Endothelial cell of umbilical vein (primary cell): ENCODE results near the gene SLC26A11.

Source experiments
- CTCF ChIP-seq, 2 donors: IDR thresholded peaks; 1 replicate in 1 of 2; 2 replicates in 1 of 2; pipeline ENCODE4 v1.5.1; 2011; ENCODE audit warnings: low read length in 2 of 2, mild to moderate bottlenecking in 2 of 2, moderate library complexity in 2 of 2, control low read depth in 1 of 2, inconsistent platforms in 1 of 2, low read depth in 1 of 2; ENCODE audit not compliant: insufficient read depth in 1 of 2; ENCODE audit errors: extremely low read depth in 1 of 2
- EZH2 ChIP-seq: IDR thresholded peaks from 2 replicates; pipeline ENCODE4 v1.6.1; 2012; ENCODE audit warnings: borderline replicate concordance, low read depth, mild to moderate bottlenecking, moderate library complexity, low read length, inconsistent platforms; ENCODE audit not compliant: severe bottlenecking
- GATA2 ChIP-seq: IDR thresholded peaks from 2 replicates; pipeline ENCODE4 v1.7.0; 2011; ENCODE audit warnings: low read depth, mild to moderate bottlenecking, moderate library complexity, mixed read lengths, low read length; ENCODE audit not compliant: insufficient read length, insufficient read depth
- JUN ChIP-seq: IDR thresholded peaks from 2 replicates; pipeline ENCODE4 v1.6.1; 2011; ENCODE audit warnings: borderline replicate concordance, low read depth; ENCODE audit not compliant: insufficient read length, insufficient read depth
- MYC ChIP-seq: IDR thresholded peaks from one replicate; pipeline ENCODE4 v1.6.1; 2011; ENCODE audit warnings: mild to moderate bottlenecking, low read depth, low read length
- POLR2A ChIP-seq: IDR thresholded peaks from 2 replicates; pipeline ENCODE4 v1.6.1; 2012; ENCODE audit warnings: low read depth, mild to moderate bottlenecking, control low read depth, low read length
- POLR2AphosphoS5 ChIP-seq: IDR thresholded peaks from 2 replicates; pipeline ENCODE4 v1.6.1; 2012; ENCODE audit warnings: low read depth, mild to moderate bottlenecking, control low read depth, low read length, moderate library complexity; ENCODE audit not compliant: insufficient read depth
- TF ChIP-seq, protein P1 (sequence below): IDR thresholded peaks from 2 replicates; pipeline ENCODE4 v1.6.1; 2011; ENCODE audit not compliant: insufficient read depth, insufficient read length

GRCh38 chr17:80201446-80201845 lies 18.8 kb upstream of the SLC26A11 start:
- TF ChIP-seq GATA2 (no peak), POLR2A (no peak), POLR2AphosphoS5 (no peak), CTCF (IDR thresholded peaks at IDR 0.05; ENCODE audit: extremely low read depth in 1 of 2, insufficient read depth in 1 of 2, low read depth in 1 of 2, low read length in 2 of 2) (no peak), EZH2 (no peak), JUN (no peak), MYC (no peak)
- TF ChIP-seq, protein P1, sequence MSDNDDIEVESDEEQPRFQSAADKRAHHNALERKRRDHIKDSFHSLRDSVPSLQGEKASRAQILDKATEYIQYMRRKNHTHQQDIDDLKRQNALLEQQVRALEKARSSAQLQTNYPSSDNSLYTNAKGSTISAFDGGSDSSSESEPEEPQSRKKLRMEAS = no peak
